PC-3 (cell line): Measurements from ENCODE around the gene SAMMSON.

Experiments used
- EZH2 ChIP-seq: fragments of 300-600 bp; sonication (generic); IDR thresholded peaks from one replicate; pipeline ENCODE4 v1.6.1; 2017; ENCODE audit warnings: antibody characterized with exemption, mild to moderate bottlenecking, low read length; ENCODE audit not compliant: unreplicated experiment
- TF ChIP-seq, protein P1 (sequence below): fragments of 300-600 bp; sonication (generic); conservative IDR thresholded peaks from 2 replicates; pipeline ENCODE4 v1.5.1; 2017; ENCODE audit warnings: antibody characterized with exemption, low read depth, mild to moderate bottlenecking, low read length

DNA sequence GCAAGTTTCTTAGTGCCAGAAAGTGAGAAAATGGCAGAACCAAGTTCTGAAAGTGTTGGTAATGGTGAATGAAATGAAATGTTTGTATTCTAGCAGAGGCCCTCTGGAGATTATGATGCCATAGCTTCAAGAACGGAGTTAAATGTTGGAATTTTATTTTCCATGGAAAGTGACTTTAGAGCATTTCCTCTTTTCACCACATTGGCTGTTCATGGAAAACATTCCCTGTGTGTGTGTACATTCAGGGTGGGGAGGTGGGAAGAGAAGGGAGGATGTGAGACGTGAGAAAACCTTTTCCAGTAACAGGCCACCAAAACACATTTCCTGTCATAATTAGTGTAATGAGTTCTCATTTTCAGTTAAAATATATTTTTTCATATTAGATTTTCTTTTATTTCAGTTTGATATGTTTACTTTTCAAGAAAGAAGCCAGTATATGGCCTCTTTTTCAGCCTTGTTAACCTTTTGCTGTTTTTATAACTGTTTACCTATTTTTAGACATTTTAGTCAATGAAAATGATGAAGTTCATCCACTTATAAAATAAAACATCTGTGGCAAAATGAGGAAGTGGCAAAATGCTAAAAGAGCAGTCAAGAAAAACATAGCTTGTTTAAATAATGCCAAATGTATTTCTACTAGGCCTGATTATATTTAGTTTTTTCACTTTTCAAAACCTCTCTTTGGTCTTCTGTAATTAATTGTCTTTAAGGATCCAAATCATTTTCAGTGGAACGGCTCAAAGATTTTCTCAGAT is 21.6 kb downstream of the SAMMSON start:
- TF ChIP-seq, protein P1, sequence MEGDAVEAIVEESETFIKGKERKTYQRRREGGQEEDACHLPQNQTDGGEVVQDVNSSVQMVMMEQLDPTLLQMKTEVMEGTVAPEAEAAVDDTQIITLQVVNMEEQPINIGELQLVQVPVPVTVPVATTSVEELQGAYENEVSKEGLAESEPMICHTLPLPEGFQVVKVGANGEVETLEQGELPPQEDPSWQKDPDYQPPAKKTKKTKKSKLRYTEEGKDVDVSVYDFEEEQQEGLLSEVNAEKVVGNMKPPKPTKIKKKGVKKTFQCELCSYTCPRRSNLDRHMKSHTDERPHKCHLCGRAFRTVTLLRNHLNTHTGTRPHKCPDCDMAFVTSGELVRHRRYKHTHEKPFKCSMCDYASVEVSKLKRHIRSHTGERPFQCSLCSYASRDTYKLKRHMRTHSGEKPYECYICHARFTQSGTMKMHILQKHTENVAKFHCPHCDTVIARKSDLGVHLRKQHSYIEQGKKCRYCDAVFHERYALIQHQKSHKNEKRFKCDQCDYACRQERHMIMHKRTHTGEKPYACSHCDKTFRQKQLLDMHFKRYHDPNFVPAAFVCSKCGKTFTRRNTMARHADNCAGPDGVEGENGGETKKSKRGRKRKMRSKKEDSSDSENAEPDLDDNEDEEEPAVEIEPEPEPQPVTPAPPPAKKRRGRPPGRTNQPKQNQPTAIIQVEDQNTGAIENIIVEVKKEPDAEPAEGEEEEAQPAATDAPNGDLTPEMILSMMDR: no peak
- TF ChIP-seq EZH2: no peak
